ENCODE data around the gene GP9.

Gene GP9

GRCh38 chr3:129028866-129029265, 31.7 kb upstream of the GP9 start:
- DNase-seq (ENCODE audit: low spot score), result no peak
- FAIRE-seq, result no peak

GRCh38 chr3:129030611-129031010, 30.0 kb upstream of the GP9 start:
- no peak for FAIRE-seq
- no peak for DNase-seq (ENCODE audit: low spot score)

GRCh38 chr3:129031476-129032215, 28.9 kb upstream of the GP9 start:
- FAIRE-seq, result no peak

GRCh38 chr3:129032716-129033115, 27.9 kb upstream of the GP9 start:
- FAIRE-seq, result no peak
- DNase-seq (ENCODE audit: low spot score), result no peak

More at GRCh38 chr3:129031476-129032215, 28.9 kb upstream of the GP9 start:
- DNase-seq (ENCODE audit: low spot score), result no peak

GRCh38 chr3:129033151-129033550, 27.4 kb upstream of the GP9 start:
- DNase-seq (ENCODE audit: low spot score), result no peak
- no peak for FAIRE-seq

- DNase-seq (ENCODE audit: low spot score) (no peak), FAIRE-seq (no peak)
These were observed 26.8 kb upstream of the GP9 start for GRCh38 chr3:129033633-129034321.

- no peak for DNase-seq (ENCODE audit: low spot score)
- FAIRE-seq, result no peak
These were observed 25.9 kb upstream of the GP9 start for GRCh38 chr3:129034642-129035041.

- FAIRE-seq, result no peak
These were observed 25.0 kb upstream of the GP9 start for GRCh38 chr3:129035360-129036221.

GRCh38 chr3:129036222-129037092, 24.1 kb upstream of the GP9 start:
- FAIRE-seq, result no peak

More at GRCh38 chr3:129035360-129036221, 25.0 kb upstream of the GP9 start:
- DNase-seq (ENCODE audit: low spot score), result no peak

GRCh38 chr3:129037093-129037419, 23.5 kb upstream of the GP9 start:
- no peak for FAIRE-seq
- DNase-seq (ENCODE audit: low spot score), result no peak

More at GRCh38 chr3:129036222-129037092, 24.1 kb upstream of the GP9 start:
- DNase-seq (ENCODE audit: low spot score), result no peak

- no peak for DNase-seq (ENCODE audit: low spot score)
- FAIRE-seq, result no peak
These were observed 22.3 kb upstream of the GP9 start for GRCh38 chr3:129038121-129038855.

- peak; percentile 54 for DNase-seq (ENCODE audit: low spot score)
- no peak for FAIRE-seq
These were observed 21.1 kb upstream of the GP9 start for GRCh38 chr3:129039271-129040038.

- DNase-seq (ENCODE audit: low spot score) (no peak), FAIRE-seq (no peak)
These were observed 20.6 kb upstream of the GP9 start for GRCh38 chr3:129040039-129040336.

GRCh38 chr3:129040579-129041300, 19.8 kb upstream of the GP9 start:
- no peak for FAIRE-seq
- no peak for DNase-seq (ENCODE audit: low spot score)

GRCh38 chr3:129045675-129046036, 14.9 kb upstream of the GP9 start:
- DNase-seq (ENCODE audit: low spot score) (no peak), FAIRE-seq (no peak)

GRCh38 chr3:129046037-129046731, 14.4 kb upstream of the GP9 start:
- no peak for DNase-seq (ENCODE audit: low spot score)
- FAIRE-seq, result no peak

GRCh38 chr3:129046732-129047552, 13.6 kb upstream of the GP9 start:
- DNase-seq (ENCODE audit: low spot score) (no peak), FAIRE-seq (no peak)

GRCh38 chr3:129047553-129047839, 13.1 kb upstream of the GP9 start:
- FAIRE-seq (no peak), DNase-seq (ENCODE audit: low spot score) (no peak)

All from urothelium cell line (cell line).